Activated T-helper 9 cell treated with anti-CD3 and anti-CD28 coated beads, Interleukin-2, amount 50 U/mL, for 16 hours (primary cell): Measurements from ENCODE around the gene TOE1.
"Not testable (repeated sequence)": the region's sequence is repeated elsewhere in the genome, so short reads cannot be mapped to it uniquely, and the experiment has no call there.

ENCODE experiments used
- DNase-seq: peaks from one replicate; pipeline ENCODE4 v3.0.0-alpha.2; 2020; ENCODE audit warnings: low read depth

TOE1 gene

DNA sequence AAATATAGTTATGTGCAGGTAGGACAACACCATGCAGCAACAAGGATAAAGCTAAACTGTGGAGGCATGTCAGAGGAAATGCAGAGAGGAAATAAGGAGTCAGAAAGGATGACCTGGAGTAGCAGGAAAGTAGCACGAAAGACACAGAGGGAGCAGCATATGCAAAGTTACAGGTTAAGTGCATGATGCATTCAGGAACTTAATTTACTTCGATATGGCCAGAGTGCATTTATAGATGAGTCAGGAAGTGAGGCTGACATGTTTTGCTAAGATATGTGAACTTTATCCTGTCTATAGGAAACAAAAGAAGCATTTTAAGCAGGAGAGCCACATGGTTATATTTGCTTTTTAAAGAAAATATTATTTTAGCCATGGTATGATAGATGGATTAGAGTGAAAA lies 15.7 kb downstream of the TOE1 start:
- DNase-seq = no peak

DNA sequence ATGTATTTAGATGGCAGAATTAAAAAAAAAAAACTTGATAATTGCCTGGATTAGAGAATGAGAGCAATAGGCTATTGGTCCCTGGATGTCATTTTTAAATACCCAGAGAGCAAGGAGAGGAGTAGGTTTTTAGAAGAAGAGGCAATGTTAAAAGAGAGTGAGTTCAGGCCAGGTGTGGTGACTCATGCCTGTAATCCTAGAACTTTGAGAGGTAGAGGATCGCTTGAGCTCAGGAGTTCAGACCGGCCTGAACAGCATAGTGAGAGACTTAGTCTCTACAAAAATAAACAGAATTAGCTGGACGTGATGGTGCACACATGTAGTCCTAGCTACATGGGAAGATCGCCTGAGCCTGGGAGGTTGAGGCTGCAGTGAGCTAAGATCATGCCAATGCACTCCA lies 16.2 kb downstream of the TOE1 start:
- no peak for DNase-seq

DNA sequence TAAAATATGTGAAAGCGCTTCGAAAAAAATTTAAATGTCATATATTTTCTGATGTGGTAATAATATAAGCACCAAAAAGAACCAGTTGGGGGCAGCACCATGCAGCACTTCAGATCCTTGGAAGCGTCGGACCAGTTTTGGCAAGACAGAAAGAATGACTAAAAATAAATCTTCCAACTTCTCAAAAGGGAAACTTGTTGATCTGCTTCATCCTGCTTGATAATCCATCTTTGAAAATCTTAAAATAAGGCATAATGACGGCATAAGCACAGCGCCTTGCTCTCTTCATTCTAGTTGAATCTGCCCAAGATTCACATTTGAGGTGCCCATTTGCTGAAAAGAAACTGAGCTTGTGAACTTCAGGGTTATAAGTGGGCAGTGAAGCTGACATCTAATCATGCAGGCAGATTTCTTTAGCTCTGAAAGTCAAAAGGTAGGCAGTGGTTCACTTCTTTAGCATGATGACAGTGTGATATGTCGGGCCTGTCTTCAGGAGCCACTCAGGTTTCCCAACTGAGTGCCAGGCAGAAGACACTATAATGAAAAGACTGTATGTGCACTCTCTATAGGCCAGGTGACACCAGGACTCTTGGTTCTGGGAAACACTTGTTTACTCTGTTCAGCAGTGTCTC lies 20.0 kb downstream of the TOE1 start:
- DNase-seq = peak; percentile 13

DNA sequence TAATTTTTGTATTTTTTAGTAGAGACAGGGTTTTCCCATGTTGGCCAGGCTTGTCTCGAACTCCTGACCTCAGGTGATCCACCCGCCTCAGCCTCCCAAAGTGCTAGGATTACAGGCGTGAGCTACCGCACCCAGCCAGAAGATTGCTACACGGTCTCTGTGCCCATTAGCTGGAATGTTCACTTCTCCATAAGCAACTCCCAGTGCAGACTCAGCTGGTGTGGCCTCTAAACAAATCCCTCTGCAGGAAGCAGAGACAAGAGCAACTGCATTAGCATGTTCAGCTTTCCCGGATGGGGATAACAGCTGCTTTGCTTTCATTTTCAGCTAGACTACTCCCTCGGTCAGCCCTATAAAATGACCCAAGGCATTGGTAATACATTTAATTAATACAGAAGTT lies 21.0 kb downstream of the TOE1 start:
- not testable (repeated sequence) for DNase-seq

DNA sequence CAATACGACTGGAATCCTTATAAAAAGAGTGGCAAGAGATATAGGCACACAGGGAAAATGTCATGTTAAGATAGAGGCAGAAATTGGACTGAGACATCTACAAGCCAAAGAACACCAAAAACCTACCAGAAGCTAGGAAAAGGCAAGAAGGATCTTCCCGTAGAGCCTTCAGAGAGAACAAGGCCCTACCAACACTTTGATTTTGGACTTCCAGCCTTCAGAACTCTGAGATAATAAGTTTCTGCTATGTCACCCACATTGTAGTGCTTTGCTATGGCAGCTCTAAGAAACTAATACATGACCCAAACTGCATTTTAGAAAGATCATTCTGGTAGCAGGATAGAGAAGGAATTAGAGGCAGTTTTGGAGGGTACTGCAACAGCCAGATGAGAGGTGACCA lies 24.3 kb downstream of the TOE1 start:
- DNase-seq = no peak

DNA sequence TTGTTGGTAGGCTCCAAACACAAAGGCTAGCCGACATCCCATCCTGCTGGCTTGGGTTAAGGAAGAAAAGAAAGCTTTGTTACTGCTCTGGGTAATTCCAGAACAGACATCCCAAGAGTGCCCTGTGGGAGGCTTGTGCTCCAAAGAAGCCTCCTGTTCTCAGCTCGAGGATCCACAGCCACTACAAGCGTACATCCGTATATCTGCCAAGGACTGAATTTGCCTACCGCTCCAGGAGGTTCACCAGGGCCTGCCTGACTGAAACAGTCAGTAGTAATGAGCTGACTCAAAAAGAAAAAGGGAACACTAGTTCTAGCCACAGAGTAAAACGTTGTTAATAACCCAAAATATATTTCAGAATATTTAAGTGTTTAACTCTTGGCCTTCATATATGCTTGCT lies 25.1 kb downstream of the TOE1 start:
- no peak for DNase-seq

DNA sequence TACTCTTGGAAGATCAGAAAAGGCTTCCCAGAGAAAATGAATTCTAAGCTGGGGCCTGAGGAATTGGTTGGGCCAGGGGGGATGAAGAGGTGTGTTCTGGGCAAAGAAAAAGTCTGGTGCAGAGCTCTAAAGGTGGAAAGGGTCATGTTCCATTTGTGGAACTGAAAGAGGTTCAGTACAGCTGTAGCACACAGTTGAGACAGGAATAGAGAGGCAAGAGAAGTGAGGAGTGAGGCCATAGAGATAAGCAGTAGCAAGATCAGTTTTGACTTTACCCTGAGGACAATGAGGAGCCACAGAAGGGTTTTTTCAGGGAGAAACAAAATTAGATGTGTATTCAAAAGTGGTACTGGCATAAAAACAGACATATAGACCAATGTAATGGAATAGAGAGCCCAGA lies 30.6 kb downstream of the TOE1 start:
- no peak for DNase-seq

DNA sequence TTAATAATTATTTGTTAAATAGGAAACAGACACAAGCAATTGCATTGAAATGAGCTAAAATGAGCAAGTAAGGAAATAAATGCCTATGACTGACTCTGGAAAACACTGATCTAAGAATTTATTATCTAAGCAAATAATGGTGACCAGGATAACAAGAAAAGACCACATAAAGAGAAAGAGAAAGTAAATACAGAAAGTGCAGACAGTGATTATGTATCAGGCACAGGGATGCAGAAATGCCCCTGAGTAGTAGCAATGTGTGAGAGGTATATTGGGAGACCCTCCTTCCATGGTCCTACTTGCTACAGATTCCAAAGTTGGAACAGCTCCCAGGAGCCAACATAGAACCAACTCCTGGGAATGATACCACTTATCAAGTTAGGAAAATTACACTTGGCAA lies 33.6 kb downstream of the TOE1 start:
- no peak for DNase-seq

DNA sequence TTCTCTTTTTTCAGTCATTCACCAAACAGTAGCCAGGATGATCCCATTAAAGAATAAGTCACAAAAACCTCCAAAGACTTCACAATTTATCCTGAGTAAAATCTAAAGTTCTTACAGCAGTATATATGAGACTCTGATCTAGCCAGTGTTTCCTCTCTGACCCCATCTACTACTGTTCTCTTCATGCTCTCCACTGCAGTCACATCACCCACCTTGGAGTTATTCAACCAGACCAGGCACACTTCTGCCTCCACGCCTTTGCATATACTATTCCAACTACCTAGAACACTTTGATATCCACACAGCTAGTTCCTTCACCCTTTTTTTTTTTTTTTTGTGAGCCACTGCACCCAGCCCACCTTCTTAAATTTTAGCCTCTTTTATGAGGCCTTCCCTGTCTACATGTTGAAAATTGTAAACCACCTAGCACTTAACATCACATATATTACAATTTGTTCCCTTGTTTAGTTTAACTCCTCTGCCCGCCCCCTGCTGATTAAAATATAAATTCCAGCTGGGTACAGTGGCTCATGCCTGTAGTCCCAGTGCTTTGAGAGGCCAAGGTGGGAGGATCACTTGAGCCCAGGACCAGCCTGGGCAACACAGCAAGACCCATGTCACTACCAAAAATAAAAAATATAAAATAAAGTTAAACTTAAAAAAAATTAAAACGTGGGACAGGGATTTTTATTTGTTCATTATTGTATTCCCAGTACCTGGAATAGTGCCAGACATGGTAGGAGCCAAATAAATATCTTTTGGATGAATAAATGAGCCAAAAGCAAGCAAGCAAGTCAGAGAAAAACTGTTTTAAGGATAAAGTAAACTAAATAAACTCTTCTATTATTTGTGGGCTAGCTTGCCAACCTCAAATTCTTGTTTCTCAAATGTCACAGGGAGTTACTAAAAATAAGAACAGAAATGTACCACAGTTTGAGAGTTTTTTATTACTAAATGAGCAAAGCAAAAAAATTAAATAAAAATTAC lies 35.4 kb downstream of the TOE1 start:
- DNase-seq = no peak

DNA sequence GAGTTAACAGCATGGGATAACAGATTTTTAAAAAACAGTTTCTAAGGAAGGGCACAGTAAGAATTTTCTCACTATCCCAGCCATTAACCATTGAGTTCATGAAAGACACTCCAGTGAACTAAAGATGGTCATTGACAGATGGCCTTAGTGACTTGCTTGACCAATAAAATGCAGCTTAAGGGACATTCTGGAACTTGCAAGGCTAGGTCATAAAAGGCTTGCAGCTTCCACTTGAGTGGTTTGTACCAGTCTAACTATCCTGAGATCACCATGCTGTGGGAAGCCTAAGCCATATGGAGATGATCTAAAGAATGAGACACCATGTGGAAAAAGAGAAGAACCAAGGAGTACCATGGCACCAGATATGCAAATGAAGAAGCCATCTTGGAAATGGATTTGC lies 38.2 kb downstream of the TOE1 start:
- no peak for DNase-seq

DNA sequence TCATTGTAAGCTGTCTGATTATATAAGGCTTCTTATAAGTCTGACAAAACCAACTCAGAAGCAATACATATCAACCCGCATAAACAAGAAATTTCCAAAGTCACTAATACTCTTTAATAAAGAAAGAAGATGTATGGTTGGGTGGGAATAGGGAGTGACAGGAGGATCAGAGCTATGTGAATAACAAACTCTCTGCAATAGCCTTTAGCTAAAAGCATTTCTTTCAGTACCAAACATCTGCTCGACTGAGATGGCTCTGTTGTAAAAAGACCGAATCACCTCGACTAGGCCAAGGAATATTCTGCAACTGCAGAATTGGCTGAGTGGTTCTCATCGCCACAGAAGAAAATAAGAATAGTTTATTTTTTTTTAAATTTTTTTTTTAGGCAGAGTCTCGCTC lies 39.6 kb downstream of the TOE1 start:
- no peak for DNase-seq

DNA sequence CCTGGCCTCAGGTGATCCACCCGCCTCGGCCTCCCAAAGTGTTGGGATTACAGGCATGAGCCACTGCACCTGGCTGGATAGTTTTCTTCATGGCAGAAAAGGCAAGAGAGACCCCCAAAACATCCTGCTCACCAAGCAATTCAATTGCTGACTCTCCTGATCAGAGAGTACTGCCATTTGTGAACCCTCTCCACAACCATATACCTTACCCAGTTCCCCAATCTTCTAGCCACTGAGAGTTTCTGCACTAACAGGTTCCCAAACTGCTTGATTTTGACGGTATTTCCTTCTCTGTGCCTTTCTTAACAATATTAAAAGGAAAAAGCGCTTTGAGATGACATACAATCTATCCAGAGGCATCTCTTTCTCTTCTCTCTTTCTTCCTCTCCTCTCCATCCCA lies 40.2 kb downstream of the TOE1 start:
- no peak for DNase-seq

DNA sequence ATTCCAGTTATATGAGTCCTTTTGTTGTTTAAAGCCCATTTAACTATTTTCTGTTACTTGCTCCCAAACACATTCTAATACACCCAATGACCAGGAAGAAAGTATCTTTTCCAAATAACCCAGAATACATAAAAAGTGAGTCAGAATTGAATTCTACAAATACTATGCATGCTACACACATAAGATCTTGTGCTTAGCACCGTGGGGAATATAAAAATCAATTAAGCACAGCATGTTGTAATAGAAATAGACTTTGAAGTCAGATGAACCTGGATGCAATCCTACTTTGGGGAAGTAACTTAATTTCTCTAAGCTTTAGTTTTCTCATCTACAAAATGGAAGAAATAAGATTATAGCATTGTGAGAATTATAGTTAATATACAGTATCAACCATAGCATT lies 40.8 kb downstream of the TOE1 start:
- DNase-seq = no peak

DNA sequence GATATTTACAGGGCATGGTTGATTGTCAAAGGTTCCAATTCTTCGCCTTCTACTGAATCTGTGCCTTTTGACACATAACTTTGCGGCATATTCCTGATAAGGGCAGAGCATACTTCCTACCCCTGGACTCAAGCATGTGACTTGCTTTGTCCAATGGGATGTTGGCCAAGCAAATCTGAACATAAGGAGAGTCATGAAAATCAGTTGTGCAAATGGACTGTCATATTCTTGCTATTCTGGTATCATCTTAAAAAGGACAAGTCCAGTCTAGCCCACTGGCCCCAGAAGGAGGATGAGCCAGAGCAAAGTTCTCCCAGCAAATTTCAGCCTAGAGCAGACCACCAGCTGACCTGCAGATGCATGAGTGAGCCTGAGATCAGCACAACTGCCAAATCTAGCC lies 41.3 kb downstream of the TOE1 start:
- no peak for DNase-seq

DNA sequence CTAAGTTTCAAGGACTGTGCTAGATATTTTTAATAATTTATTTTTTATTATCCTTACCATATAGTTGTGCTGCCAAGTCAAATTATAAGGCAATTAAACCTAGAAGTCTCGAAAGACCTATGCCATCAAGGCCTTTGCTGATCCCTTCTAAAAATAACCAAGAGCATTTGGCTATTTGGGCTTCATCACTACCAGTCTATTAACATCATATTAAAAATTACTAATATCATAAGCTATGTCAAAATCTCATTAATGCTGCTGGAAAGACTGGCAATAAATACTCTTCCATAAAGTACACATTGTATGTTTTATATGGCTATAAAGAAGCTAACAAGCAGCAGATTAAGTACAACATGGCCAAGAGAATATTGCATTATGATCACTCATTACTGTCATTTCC lies 43.2 kb downstream of the TOE1 start:
- DNase-seq = no peak

DNA sequence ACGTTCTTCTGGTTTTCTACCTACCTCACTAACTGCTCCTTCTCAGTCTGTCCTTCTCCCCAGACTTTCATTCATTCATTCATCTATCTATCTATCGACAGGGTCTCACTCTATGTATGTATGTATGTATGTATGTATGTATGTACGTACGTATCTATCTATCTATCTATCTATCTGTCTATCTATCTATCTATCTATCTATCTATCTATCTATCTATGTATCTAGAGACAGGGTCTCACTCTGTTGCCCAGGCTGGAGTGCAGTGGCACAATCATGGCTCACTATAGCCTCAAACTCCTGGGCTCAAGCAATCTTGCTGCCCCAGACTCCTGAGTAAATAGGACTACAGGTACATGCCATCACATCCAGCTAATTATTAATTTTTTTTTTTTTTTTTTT lies 44.2 kb downstream of the TOE1 start:
- DNase-seq = not testable (repeated sequence)

DNA sequence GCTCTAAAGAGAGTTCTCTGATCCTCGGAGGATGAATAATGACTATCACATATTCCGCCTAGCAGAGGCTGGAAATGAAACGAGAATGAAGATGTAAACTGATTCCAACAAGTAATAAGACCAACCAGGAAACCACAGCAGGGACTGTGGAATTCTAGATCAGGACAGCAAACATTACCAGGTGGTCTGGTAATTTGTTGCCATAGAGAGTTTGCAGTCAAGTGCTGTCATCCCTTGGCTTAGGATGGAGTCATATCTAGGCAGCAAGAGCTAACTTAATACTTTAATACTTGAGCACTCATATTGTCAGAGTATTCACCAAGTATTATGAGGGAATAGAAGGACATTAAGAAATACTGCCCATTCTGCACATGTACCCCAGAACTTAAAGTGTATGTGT lies 45.3 kb downstream of the TOE1 start:
- no peak for DNase-seq

DNA sequence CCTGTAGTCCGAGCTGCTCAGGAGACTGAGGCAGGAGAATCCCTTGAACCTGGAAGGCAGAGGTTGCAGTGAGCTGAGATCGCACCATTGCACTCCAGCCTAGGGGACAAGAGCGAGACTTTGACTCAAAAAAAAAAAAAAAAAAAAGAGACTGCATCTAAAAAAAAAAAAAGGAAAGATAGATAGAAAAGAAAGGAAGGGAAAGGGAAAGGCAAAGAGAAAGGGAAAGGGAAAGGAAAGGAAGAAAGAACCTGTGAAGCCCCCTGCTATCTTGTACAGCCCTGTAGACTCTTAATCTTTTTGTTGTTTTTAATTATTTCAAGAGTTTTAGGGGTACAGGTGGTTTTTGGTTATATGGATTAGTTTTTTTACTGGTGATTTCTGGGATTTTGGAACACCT lies 46.2 kb downstream of the TOE1 start:
- no peak for DNase-seq
